HG03025 (cell line): ENCODE results near the gene ITPK1.

ENCODE experiments used
- ATAC-seq: cut with Tn5 transposase; IDR thresholded peaks from one replicate; pipeline ENCODE4 v1.9.1; 2021; ENCODE audit warnings: mild to moderate bottlenecking, moderate library complexity; ENCODE audit not compliant: unreplicated experiment, low FRiP score

ITPK1 gene

DNA sequence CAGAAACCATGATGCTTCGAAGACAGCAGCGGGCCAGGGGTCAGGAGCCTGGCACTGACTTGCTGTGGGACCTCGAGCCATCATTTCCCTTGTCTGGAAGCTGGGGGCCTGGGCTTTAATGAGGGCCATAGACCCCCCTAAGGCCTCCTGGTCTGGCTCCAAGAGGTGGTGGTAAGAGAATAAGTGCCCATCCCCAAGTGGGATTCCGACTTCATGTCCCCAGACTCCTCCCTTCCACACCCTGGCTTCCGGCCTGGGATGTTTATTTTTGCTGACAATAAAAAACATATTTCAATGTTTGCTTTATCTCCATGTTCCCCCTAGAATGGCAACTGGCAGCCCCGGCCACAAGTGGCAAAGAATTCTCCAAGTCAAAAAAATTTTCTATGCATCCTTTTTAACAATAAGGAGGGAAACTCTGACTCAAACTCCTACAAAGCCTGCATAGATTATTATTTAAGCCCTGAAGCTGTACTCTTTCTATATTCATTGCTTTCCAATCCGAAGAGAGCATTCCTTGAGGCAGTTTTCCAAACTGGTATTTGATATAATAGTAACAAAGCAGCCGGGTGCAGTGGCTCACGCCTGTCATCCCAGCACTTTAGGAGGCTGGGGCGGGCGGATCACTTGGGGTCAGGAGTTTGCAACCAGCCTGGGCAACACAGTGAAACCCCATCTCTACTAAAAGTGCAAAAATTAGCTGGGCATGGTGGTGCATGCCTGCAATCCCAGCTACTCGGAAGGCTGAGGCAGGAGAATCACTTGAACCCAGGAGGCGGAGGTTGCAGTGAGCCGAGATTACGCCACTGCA lies 84.0 kb downstream of the ITPK1 start:
- no peak for ATAC-seq

- no peak for ATAC-seq
Measured at GRCh38 chr14:93030761-93031160, 85.0 kb downstream of the ITPK1 start.

GRCh38 chr14:93029911-93030508 lies 85.7 kb downstream of the ITPK1 start:
- no peak for ATAC-seq

GRCh38 chr14:93029417-93029816 lies 86.3 kb downstream of the ITPK1 start:
- ATAC-seq, result no peak

DNA sequence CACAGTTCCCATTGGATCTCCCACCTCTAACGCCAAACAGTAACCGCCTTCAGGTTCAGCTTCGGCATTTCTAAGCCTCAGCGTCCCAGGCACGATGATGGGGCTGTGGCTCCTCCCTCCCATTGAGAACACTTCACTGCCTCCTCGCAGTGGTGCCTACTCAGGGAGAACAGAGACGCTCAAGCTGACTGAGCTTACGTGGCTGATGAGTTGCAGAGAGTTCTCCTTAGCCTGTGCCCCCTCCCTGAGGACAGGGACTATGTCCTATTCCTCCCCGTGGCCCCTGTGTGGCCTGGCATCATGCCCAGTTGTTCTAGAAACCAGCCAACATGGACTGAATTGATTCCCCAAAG lies 87.0 kb downstream of the ITPK1 start:
- ATAC-seq, result no peak

GRCh38 chr14:93027810-93028723 lies 87.7 kb downstream of the ITPK1 start:
- ATAC-seq, result no peak

DNA sequence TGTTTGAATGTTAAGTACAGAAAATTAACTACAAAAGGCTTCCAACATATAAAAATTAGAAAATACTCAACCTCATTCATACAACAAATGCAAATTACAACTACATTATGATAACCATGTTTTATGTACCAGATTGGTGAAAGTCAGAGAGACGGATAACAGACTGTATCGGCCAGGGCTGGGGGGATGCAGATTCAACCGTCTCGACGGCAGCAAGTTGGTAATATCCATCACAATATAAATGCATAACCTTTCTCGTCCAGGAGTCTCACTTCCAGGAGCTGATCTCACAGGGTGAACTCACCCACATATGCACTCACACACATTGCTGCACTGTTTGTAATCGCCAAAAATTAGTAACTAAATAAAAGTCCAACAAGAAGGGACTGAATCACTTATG lies 89.4 kb downstream of the ITPK1 start:
- no peak for ATAC-seq

DNA sequence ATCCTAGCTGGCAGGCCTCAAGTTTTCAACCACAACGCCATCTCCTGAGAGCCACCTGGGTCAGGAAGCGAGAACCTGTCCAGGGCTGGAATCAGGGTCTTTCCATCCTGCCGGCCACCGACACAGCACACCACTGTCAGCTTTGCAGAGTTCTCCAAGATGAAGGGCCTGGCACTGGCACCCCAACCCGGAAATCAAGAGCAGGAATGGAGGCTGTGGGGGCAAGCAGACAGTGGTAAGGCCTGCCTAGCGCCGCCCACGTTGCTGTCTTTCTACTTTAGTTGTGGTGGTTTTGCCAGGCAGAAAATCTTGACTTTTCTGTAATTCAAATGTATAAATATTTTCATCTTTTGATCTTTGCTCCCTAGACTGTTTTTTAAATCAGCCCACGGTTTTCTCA lies 90.7 kb downstream of the ITPK1 start:
- no peak for ATAC-seq

GRCh38 chr14:93024493-93024892 lies 91.2 kb downstream of the ITPK1 start:
- ATAC-seq, result no peak

DNA sequence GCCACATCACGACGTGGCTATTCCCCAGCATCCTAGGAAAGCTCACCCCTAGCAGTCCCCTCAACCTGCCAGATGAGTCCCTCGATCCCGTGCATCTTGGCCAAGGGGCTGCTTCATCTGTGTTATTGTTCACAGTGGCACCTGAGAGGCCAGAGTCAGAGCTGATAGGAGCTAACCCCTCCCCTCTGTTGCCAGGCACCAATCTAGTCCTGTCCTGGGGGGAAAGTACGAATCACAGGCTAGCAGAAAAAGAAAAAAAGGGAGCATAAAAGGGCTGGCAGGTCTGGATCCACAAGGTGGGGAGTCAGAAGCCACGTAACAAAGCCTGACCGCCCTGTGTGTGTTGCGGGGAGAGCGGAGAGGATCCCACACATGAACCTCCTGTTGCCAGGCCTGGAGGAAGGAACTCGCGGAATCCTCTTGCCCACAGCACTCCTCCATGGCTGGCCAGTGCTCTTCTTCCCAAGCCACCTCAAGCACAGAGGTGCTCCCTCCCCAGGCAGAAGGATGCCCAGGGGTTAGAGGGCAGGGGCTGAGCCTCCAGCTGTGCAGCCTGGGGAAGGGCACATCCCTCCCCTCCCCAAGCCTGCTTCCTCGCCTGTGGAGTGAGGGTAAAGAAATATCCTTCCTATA lies 91.8 kb downstream of the ITPK1 start:
- no peak for ATAC-seq

DNA sequence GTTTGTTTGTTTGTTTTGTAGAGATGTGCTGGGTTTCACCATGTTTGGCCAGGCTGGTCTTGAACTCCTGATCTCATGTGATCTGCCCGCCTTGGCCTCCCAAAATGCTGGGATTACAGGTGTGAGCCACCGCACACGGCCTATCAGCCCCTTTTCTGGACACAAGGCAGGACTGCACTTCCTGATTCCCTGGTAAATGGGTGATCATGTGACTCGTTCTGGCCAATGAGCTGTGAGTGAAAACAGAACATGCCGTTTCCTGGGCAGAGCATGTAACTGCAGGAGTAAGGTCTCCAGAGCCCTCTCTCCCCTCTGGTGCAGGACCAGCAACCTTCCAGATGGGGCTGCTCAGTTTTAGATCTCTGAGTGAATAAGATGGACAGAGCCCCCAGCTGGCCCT lies 92.7 kb downstream of the ITPK1 start:
- no peak for ATAC-seq

- ATAC-seq, result no peak
Measured at GRCh38 chr14:93019970-93020369, 95.8 kb downstream of the ITPK1 start.

- no peak for ATAC-seq
Measured at GRCh38 chr14:93019367-93019843, 96.3 kb downstream of the ITPK1 start.

- no peak for ATAC-seq
Measured at GRCh38 chr14:93018366-93018765, 97.4 kb downstream of the ITPK1 start.

DNA sequence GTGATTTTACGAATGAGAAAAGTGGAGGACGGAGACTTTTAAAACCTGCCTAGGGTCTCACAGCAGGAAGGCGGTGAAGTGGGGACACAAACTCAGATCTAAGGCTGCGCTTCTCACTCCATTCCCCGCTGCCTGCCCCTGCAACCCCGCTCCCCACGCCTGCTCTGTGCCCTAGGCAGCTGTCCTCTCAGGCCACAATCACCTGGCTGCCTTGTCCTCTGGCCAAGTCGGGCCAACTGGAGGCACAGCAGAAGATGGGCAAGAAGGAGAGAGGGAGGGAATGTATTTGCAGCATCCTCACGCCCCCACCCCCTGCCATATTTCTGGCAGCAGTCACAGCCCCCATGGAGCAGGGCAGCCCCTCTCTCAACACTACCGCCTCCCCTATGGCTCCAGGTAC lies 97.8 kb downstream of the ITPK1 start:
- no peak for ATAC-seq

- no peak for ATAC-seq
Measured at GRCh38 chr14:93017301-93017797, 98.4 kb downstream of the ITPK1 start.

GRCh38 chr14:93016275-93016845 lies 99.4 kb downstream of the ITPK1 start:
- ATAC-seq, result no peak

DNA sequence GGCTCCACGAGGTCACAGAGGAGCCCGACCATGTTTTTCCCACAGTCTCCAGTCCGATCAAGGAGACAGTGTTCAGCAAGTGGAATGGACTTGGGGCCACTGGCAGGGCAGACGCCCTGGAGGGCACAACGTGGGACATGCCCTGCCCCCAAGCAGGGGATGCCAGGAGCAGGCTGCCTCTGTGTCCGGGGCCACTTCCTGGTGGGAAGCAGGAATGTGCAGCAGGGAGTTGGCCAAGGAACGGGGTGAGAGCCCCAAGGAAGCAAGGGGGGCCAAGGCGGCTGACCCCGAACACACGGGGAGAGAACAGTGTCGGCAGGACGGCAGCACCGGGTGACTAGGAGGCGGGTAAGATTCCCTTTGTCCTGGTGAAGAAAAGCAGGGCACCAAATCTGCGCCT lies 100.2 kb downstream of the ITPK1 start:
- no peak for ATAC-seq

- ATAC-seq, result no peak
Measured at GRCh38 chr14:93015064-93015463, 100.7 kb downstream of the ITPK1 start.
